H9 (cell line): ENCODE data around the gene CHRNG. TPM values are rescaled to one million over a fixed set of nuclear protein-coding genes. Genes with fewer than 3 reads are reported as not detected.

ENCODE experiments used
- DNase-seq: peaks from one replicate; pipeline ENCODE4 v3.0.0-alpha.2; 2017
- H2AFZ ChIP-seq: one replicate; pipeline ENCODE4 v1.6.1; 2013; ENCODE audit warnings: mild to moderate bottlenecking, low read length, control low read depth, moderate library complexity
- H2AK5ac ChIP-seq: 2 replicates; pipeline ENCODE4 v1.6.1; 2013; ENCODE audit warnings: low read length, control low read depth, mixed read lengths; ENCODE audit not compliant: insufficient read length
- H2BK120ac ChIP-seq: one replicate; pipeline ENCODE4 v1.6.1; 2013; ENCODE audit warnings: low read depth, mild to moderate bottlenecking, low read length, control low read depth, inconsistent platforms; ENCODE audit not compliant: poor library complexity, severe bottlenecking
- H2BK12ac ChIP-seq: 2 replicates; pipeline ENCODE4 v1.6.1; 2013; ENCODE audit warnings: low read length, control low read depth, mixed read lengths, low read depth; ENCODE audit not compliant: insufficient read length
- H2BK15ac ChIP-seq: 2 replicates; pipeline ENCODE4 v1.6.1; 2013; ENCODE audit warnings: low read depth, low read length, control low read depth
- H2BK20ac ChIP-seq: one replicate; pipeline ENCODE4 v1.6.1; 2013; ENCODE audit warnings: low read depth, mild to moderate bottlenecking, low read length, control low read depth, inconsistent platforms; ENCODE audit not compliant: poor library complexity, severe bottlenecking
- H2BK5ac ChIP-seq: 2 replicates; pipeline ENCODE4 v1.6.1; 2013; ENCODE audit warnings: low read length, control low read depth, mixed read lengths; ENCODE audit not compliant: insufficient read length
- H3K14ac ChIP-seq: 2 replicates; pipeline ENCODE4 v1.6.1; 2013; ENCODE audit warnings: low read length, control low read depth; ENCODE audit not compliant: insufficient read depth
- H3K18ac ChIP-seq: 2 replicates; pipeline ENCODE4 v1.6.1; 2013; ENCODE audit warnings: low read depth, mild to moderate bottlenecking, mixed read lengths, low read length, control low read depth; ENCODE audit not compliant: insufficient read length
- H3K23ac ChIP-seq: 2 replicates; pipeline ENCODE4 v1.6.1; 2013; ENCODE audit warnings: low read length, control low read depth, mixed read lengths, low read depth; ENCODE audit not compliant: insufficient read length
- H3K23me2 ChIP-seq: 2 replicates; pipeline ENCODE4 v1.6.1; 2013; ENCODE audit warnings: low read depth, mild to moderate bottlenecking, mixed read lengths, low read length, control low read depth; ENCODE audit not compliant: insufficient read length, poor library complexity, severe bottlenecking
- H3K27ac ChIP-seq: 2 replicates; pipeline ENCODE4 v1.5.1; 2013; ENCODE audit warnings: low read length, control low read depth, mixed read lengths, low read depth; ENCODE audit not compliant: insufficient read length
- H3K27me3 ChIP-seq: 2 replicates; pipeline ENCODE4 v1.6.1; 2013; ENCODE audit warnings: low read length, control low read depth, inconsistent platforms; ENCODE audit not compliant: insufficient read depth
- H3K4ac ChIP-seq: 2 replicates; pipeline ENCODE4 v1.6.1; 2013; ENCODE audit warnings: low read depth, mild to moderate bottlenecking, control low read depth, inconsistent platforms, low read length, moderate library complexity
- H3K4me1 ChIP-seq: 2 replicates; pipeline ENCODE4 v1.6.1; 2013; ENCODE audit warnings: low read length, control low read depth, inconsistent platforms; ENCODE audit not compliant: insufficient read depth
- H3K4me2 ChIP-seq: 2 replicates; pipeline ENCODE4 v1.6.1; 2013; ENCODE audit warnings: low read length, control low read depth, mixed read lengths; ENCODE audit not compliant: insufficient read length, insufficient read depth
- H3K56ac ChIP-seq: 2 replicates; pipeline ENCODE4 v1.6.1; 2013; ENCODE audit warnings: low read depth, mild to moderate bottlenecking, mixed read lengths, low read length, control low read depth; ENCODE audit not compliant: insufficient read length
- H3K79me1 ChIP-seq: 2 replicates; pipeline ENCODE4 v1.6.1; 2013; ENCODE audit warnings: low read depth, mild to moderate bottlenecking, moderate library complexity, low read length, control low read depth, inconsistent platforms; ENCODE audit not compliant: insufficient read depth, poor library complexity, severe bottlenecking
- H3K79me2 ChIP-seq: 2 replicates; pipeline ENCODE4 v1.6.1; 2013; ENCODE audit warnings: low read length, control low read depth, inconsistent platforms; ENCODE audit not compliant: insufficient read depth
- H3K9ac ChIP-seq: 2 replicates; pipeline ENCODE4 v1.6.1; 2013; ENCODE audit warnings: low read length, control low read depth, mixed read lengths; ENCODE audit not compliant: insufficient read length; ENCODE audit errors: extremely low read depth
- H3K9me3 ChIP-seq: one replicate; pipeline ENCODE4 v1.6.1; 2013; ENCODE audit warnings: low read depth, low read length, inconsistent platforms; ENCODE audit not compliant: control insufficient read depth
- H3T11ph ChIP-seq: one replicate; pipeline ENCODE4 v1.6.1; 2013; ENCODE audit warnings: mild to moderate bottlenecking, low read length, control low read depth, inconsistent platforms
- H4K20me1 ChIP-seq: one replicate; pipeline ENCODE4 v1.6.1; 2013; ENCODE audit not compliant: control insufficient read depth, insufficient read length, insufficient read depth
- H4K5ac ChIP-seq: 2 replicates; pipeline ENCODE4 v1.6.1; 2013; ENCODE audit warnings: low read depth, mild to moderate bottlenecking, mixed read lengths, low read length, control low read depth; ENCODE audit not compliant: insufficient read length
- H4K8ac ChIP-seq: replicated peaks from 2 replicates; pipeline ENCODE4 v1.6.1; 2013; ENCODE audit warnings: low read length, control low read depth, mixed read lengths, low read depth; ENCODE audit not compliant: insufficient read length
- H4K91ac ChIP-seq: 2 replicates; pipeline ENCODE4 v1.6.1; 2013; ENCODE audit warnings: low read depth, mild to moderate bottlenecking, moderate library complexity, mixed read lengths, low read length, control low read depth; ENCODE audit not compliant: insufficient read length
- H3K27ac Mint-ChIP-seq, 3 experiments: 2 replicates in 2 of 3; 3 replicates in 1 of 3; pipeline ENCODE4 v1.8.0; 2020 to 2021; ENCODE audit warnings: mixed read lengths in 3 of 3, mild to moderate bottlenecking in 1 of 3, moderate library complexity in 1 of 3
- H3K27me3 Mint-ChIP-seq: 2 replicates; pipeline ENCODE4 v1.8.0; 2021; ENCODE audit warnings: low read depth, mild to moderate bottlenecking, moderate library complexity, mixed read lengths
- H3K36me3 Mint-ChIP-seq, 3 experiments: 2 replicates in 2 of 3; 3 replicates in 1 of 3; pipeline ENCODE4 v1.8.0; 2020 to 2021; ENCODE audit warnings: low read depth in 3 of 3, mixed read lengths in 3 of 3; ENCODE audit not compliant: insufficient read depth in 1 of 3
- H3K4me1 Mint-ChIP-seq, 2 experiments: 2 replicates each; pipeline ENCODE4 v1.8.0; 2020; ENCODE audit warnings: mixed read lengths in 2 of 2
- H3K4me3 Mint-ChIP-seq, 2 experiments: 2 replicates in 1 of 2; 3 replicates in 1 of 2; pipeline ENCODE4 v1.8.0; 2020 to 2021; ENCODE audit warnings: mild to moderate bottlenecking in 2 of 2, mixed read lengths in 2 of 2, moderate library complexity in 1 of 2
- H3K9me3 Mint-ChIP-seq, 2 experiments: 2 replicates in 1 of 2; 3 replicates in 1 of 2; pipeline ENCODE4 v1.8.0; 2020; ENCODE audit warnings: mild to moderate bottlenecking in 2 of 2, mixed read lengths in 2 of 2, moderate library complexity in 1 of 2
- CTCF ChIP-seq: fragments of 200-600 bp; sonication (generic); conservative IDR thresholded peaks from 3 replicates; pipeline ENCODE4 v1.8.0; 2021; ENCODE audit warnings: antibody characterized with exemption, mild to moderate bottlenecking
- WGBS: extraction: QIAGEN DNeasy Blood & Tissue Kit; methylation state at CpG from one replicate; pipeline ENCODE4 v1.1.7; 2013; ENCODE audit warnings: missing lambda C conversion rate, low lambda C conversion rate, mixed read lengths; ENCODE audit not compliant: insufficient read length; ENCODE audit errors: extremely low coverage; 5-methylcytosine and 5-hydroxymethylcytosine counted together
- total RNA-seq: library from RNA; stranded (reverse); gene quantifications from 2 replicates; pipeline ENCODE4 v1.2.1, GENCODE V29; 2021

CHRNG gene
- total RNA-seq, 1 experiment from 2014 or later = not detected

GRCh38 chr2:232502511-232502910, 37.0 kb upstream of the CHRNG start:
- Histone ChIP-seq H2BK120ac (no peak overlapping the region), H2BK5ac (no peak overlapping the region), H3K56ac (no peak overlapping the region), H2AK5ac (no peak overlapping the region), H3K4me1 (0 out of 2 replicates have a peak, but pooled peaks cover 3% of the 10 kb centered on the region), H3K23ac (no peak overlapping the region), H3K9me3 (no peaks in the 10 kb centered on the region), H2BK20ac (no peak overlapping the region), H3K23me2 (peaks cover 12% of the 10 kb centered on the region), H4K20me1 (peaks cover 3% of the 10 kb centered on the region), H3K27me3 (peaks cover 17% of the 10 kb centered on the region), H4K8ac (no peak overlapping the region), H3K18ac (peak overlapping the region; percentile 10), H3K27ac (no peak overlapping the region), H3K79me2 (no peaks in the 10 kb centered on the region), H4K91ac (no peak overlapping the region), H2BK12ac (no peak overlapping the region), H2AFZ (no peak overlapping the region), H3K4ac (no peak overlapping the region), H3K79me1 (no peaks in the 10 kb centered on the region), H4K5ac (no peak overlapping the region), H2BK15ac (no peak overlapping the region), H3T11ph (no peak overlapping the region), H3K14ac (peak overlapping the region; percentile 45), H3K4me2 (peak overlapping the region; percentile 88), H3K9ac (no peak overlapping the region)
- Mint-ChIP-seq H3K27me3 (peaks cover 81% of the 10 kb centered on the region), H3K9me3 (no peaks in the 10 kb centered on the region; a peak in 1 of 5 replicates), H3K27ac (no peak overlapping the region), H3K4me3 (peak overlapping the region; percentile 69 to 91), H3K4me1 (peaks cover 17 to 62% of the 10 kb centered on the region in 2 experiments), H3K36me3 (no peaks in the 10 kb centered on the region)
- no CpG with 5 or more reads among the region's 21 CpGs for WGBS
- DNase-seq = no peak
- no peak for TF ChIP-seq CTCF
